Stimulated activated CD8-positive, alpha-beta memory T cell treated with anti-CD3 and anti-CD28 coated beads, Interleukin-7, amount 100 ng/mL, for 24 hours (primary cell): ENCODE measurements around the gene PIK3CG.
"Not testable (repeated sequence)": the region's sequence is repeated elsewhere in the genome, so short reads cannot be mapped to it uniquely, and the experiment has no call there.

Experiments used
- DNase-seq: peaks from one replicate; pipeline ENCODE4 v3.0.0-alpha.2; 2020; ENCODE audit warnings: low read depth

PIK3CG gene

GRCh38 chr7:106865130-106866041, at the start of gene PIK3CG:
TSS of gene PIK3CG (plus strand) at chr7:106865282. CDS start at chr7:106867562, 2,280 bp downstream.
- no peak for DNase-seq

- DNase-seq, result no peak
These were observed 48.0 kb upstream of the PIK3CG start for GRCh38 chr7:106817098-106817497.

GRCh38 chr7:106818736-106819135, 46.3 kb upstream of the PIK3CG start:
- DNase-seq, result no peak

- no peak for DNase-seq
These were observed 45.5 kb upstream of the PIK3CG start for GRCh38 chr7:106819546-106819945.

- DNase-seq, result no peak
These were observed 44.5 kb upstream of the PIK3CG start for GRCh38 chr7:106820321-106821217.

- no peak for DNase-seq
These were observed 41.5 kb upstream of the PIK3CG start for GRCh38 chr7:106823631-106824030.

GRCh38 chr7:106824458-106824857, 40.6 kb upstream of the PIK3CG start:
- no peak for DNase-seq

- no peak for DNase-seq
These were observed 37.5 kb upstream of the PIK3CG start for GRCh38 chr7:106827626-106828025.

- no peak for DNase-seq
These were observed 35.6 kb upstream of the PIK3CG start for GRCh38 chr7:106829496-106829895.

- not testable (repeated sequence) for DNase-seq
These were observed 34.2 kb upstream of the PIK3CG start for GRCh38 chr7:106830896-106831295.

- no peak for DNase-seq
These were observed 28.3 kb upstream of the PIK3CG start for GRCh38 chr7:106836816-106837215.

GRCh38 chr7:106839511-106839910, 25.6 kb upstream of the PIK3CG start:
- DNase-seq, result no peak

- no peak for DNase-seq
These were observed 24.7 kb upstream of the PIK3CG start for GRCh38 chr7:106840342-106840741.

- DNase-seq, result no peak
These were observed 23.1 kb upstream of the PIK3CG start for GRCh38 chr7:106841896-106842390.

- no peak for DNase-seq
These were observed 20.6 kb upstream of the PIK3CG start for GRCh38 chr7:106844279-106844997.

GRCh38 chr7:106848049-106848448, 17.0 kb upstream of the PIK3CG start:
- DNase-seq, result no peak

GRCh38 chr7:106848851-106849442, 16.1 kb upstream of the PIK3CG start:
- no peak for DNase-seq

GRCh38 chr7:106851632-106852031, 13.4 kb upstream of the PIK3CG start:
- not testable (repeated sequence) for DNase-seq

- no peak for DNase-seq
These were observed 11.7 kb upstream of the PIK3CG start for GRCh38 chr7:106853250-106853908.

GRCh38 chr7:106855540-106856132, 9.4 kb upstream of the PIK3CG start:
- no peak for DNase-seq
